Panc1 (cell line): Measurements from ENCODE around the gene DPH6. TPM values are rescaled to one million over a fixed set of nuclear protein-coding genes. Genes with fewer than 3 reads are reported as not detected.

Experiments used
- ATAC-seq: fragments of 200-7000 bp; cut with Tn5 transposase; 2 replicates; pipeline ENCODE4 v1.9.1; 2020; ENCODE audit warnings: mild to moderate bottlenecking, moderate library complexity
- BruUV-seq: library from RNA; stranded (reverse); fragments of 400-500 nt; replicated peaks from 2 replicates; lab custom pipeline; 2021; lab: Mats Ljungman, UMichigan
- CTCF ChIA-PET: fragments of 300-600 bp; sonication (Branson Sonifier 250); formaldehyde crosslinking; loops from one replicate; lab custom pipeline; 2022; ENCODE audit warnings: antibody characterized with exemption; lab: Charles Lee
- POLR2A ChIA-PET: fragments of 300-600 bp; sonication (Branson Sonifier 250); formaldehyde crosslinking; loops from one replicate; lab custom pipeline; 2022; ENCODE audit warnings: antibody characterized with exemption; lab: Charles Lee
- DNase-seq: peaks from one replicate; pipeline ENCODE4 v3.0.0-alpha.2; 2010; ENCODE audit warnings: low read depth, low spot score
- H3K27ac ChIP-seq: 2 replicates; pipeline ENCODE4 v1.5.1; 2011; ENCODE audit warnings: mild to moderate bottlenecking, low read length, inconsistent platforms
- H3K27me3 ChIP-seq: fragments of 200-500 bp; sonication (Bioruptor generic); 2 replicates; pipeline ENCODE4 v1.6.0; 2014; ENCODE audit warnings: low read length, inconsistent platforms; ENCODE audit not compliant: control insufficient read depth, insufficient read depth
- H3K36me3 ChIP-seq: fragments of 200-500 bp; sonication (Bioruptor generic); 2 replicates; pipeline ENCODE4 v1.5.1; 2014; ENCODE audit warnings: inconsistent platforms, mild to moderate bottlenecking, low read length, moderate library complexity; ENCODE audit not compliant: control insufficient read depth, insufficient read depth
- H3K4me1 ChIP-seq: 2 replicates; pipeline ENCODE4 v1.5.1; 2011; ENCODE audit warnings: inconsistent platforms, mild to moderate bottlenecking, low read length, moderate library complexity; ENCODE audit not compliant: control insufficient read depth, insufficient read depth
- H3K4me3 ChIP-seq, 2 experiments: 2 replicates each; pipeline ENCODE4 v1.5.1; 2011 to 2012; ENCODE audit warnings: low read depth in 2 of 2, low read length in 2 of 2, mild to moderate bottlenecking in 2 of 2, inconsistent platforms in 1 of 2, moderate library complexity in 1 of 2
- H3K9me3 ChIP-seq: fragments of 200-500 bp; sonication (Bioruptor generic); 2 replicates; pipeline ENCODE4 v1.5.1; 2014; ENCODE audit warnings: low read depth, mild to moderate bottlenecking, inconsistent platforms, low read length, moderate library complexity; ENCODE audit not compliant: control insufficient read depth, insufficient read depth
- POLR2AphosphoS5 ChIP-seq: IDR thresholded peaks from 2 replicates; pipeline ENCODE4 v1.6.1; 2012; ENCODE audit warnings: mild to moderate bottlenecking, low read depth, low read length, moderate library complexity
- SIN3A ChIP-seq: IDR thresholded peaks from 2 replicates; pipeline ENCODE4 v1.6.1; 2012; ENCODE audit warnings: low read depth, mild to moderate bottlenecking, low read length, moderate library complexity, borderline replicate concordance; ENCODE audit not compliant: insufficient read depth
- TCF7L2 ChIP-seq: IDR thresholded peaks from 2 replicates; pipeline ENCODE4 v1.6.1; 2011; ENCODE audit warnings: mild to moderate bottlenecking, low read depth, low read length, inconsistent platforms
- in situ Hi-C: cut with HindIII; loops from 2 replicates; pipeline ENCODE4 v1.10.0; 2016; ENCODE audit warnings: low sequenced_read_pairs, low pct_unique_long_range_greater_than_20kb
- intact Hi-C: fragments of 100-400 bp; cut with micrococcal nuclease; formaldehyde crosslinking; loops from one replicate; pipeline ENCODE4 v1.10.0; 2022; ENCODE audit not compliant: unreplicated experiment
- total RNA-seq: library from RNA; stranded (reverse); gene quantifications from one replicate; pipeline ENCODE4 v1.2.1, GENCODE V29; 2021; ENCODE audit not compliant: unreplicated experiment
- TF ChIP-seq, protein P1 (sequence below): fragments of 450-650 bp; IDR thresholded peaks from 2 replicates; pipeline ENCODE4 v1.5.1; 2017; ENCODE audit warnings: mild to moderate bottlenecking
- TF ChIP-seq, protein P2 (sequence below), 2 experiments: IDR thresholded peaks; 2 replicates each; pipeline ENCODE4 v1.6.1; 2011 to 2012; ENCODE audit warnings: low read depth in 2 of 2, control low read depth in 1 of 2, low read length in 1 of 2, mild to moderate bottlenecking in 1 of 2, moderate library complexity in 1 of 2; ENCODE audit not compliant: insufficient read depth in 1 of 2

The DPH6 gene
- total RNA-seq, 1 experiment from 2014 or later = 24.0 TPM

DNA sequence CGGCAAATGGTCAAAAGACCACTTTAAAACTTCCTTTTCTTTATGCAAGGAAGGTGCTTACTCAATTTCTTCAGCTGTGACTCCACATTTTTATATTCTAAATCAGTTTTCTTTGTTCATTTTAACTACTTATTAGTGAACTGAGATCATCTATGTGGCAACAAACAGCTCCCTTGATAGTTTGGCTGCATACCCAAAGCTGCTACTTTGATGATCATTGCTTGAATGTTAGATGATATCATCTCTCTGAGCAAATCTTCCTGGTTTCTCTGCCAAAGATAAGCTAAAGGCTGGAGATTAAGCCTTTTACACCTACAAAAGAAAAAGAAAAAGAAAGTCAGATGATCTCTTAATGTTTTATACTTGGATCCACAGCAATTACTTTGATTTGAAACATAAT, 95.5 kb downstream of the DPH6 start:
- intact Hi-C loops = no loop called here
- no peak overlapping the region for H3K27ac ChIP-seq

DNA sequence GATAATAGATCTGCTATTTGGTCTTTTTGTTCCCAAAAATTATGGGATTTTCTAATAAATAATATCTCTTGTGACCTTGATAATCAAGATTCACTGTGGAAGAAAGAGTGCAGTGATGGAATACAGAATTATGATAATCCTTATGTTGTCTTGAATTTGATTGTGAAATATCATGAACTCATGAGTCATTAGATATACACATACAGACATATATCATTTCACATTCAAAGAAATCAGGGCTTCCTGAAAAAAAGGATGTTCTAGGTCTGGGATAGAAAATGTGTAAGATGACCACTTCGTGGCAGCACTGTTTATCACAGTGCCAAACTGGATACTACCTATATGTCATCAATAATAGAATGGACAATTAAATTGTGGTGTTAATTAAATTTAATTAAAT, 97.7 kb downstream of the DPH6 start:
- Histone ChIP-seq H3K36me3 (no peaks in the 10 kb centered on the region), H3K9me3 (no peaks in the 10 kb centered on the region), H3K4me3 (no peak overlapping the region), H3K27ac (no peak overlapping the region), H3K4me1 (no peaks in the 10 kb centered on the region; the same call in 1 of the 2 replicates), H3K27me3 (no peaks in the 10 kb centered on the region)
- ChIA-PET CTCF (no interaction called here), POLR2A (no interaction called here)
- intact Hi-C loops = no loop called here
- TF ChIP-seq, protein P1, sequence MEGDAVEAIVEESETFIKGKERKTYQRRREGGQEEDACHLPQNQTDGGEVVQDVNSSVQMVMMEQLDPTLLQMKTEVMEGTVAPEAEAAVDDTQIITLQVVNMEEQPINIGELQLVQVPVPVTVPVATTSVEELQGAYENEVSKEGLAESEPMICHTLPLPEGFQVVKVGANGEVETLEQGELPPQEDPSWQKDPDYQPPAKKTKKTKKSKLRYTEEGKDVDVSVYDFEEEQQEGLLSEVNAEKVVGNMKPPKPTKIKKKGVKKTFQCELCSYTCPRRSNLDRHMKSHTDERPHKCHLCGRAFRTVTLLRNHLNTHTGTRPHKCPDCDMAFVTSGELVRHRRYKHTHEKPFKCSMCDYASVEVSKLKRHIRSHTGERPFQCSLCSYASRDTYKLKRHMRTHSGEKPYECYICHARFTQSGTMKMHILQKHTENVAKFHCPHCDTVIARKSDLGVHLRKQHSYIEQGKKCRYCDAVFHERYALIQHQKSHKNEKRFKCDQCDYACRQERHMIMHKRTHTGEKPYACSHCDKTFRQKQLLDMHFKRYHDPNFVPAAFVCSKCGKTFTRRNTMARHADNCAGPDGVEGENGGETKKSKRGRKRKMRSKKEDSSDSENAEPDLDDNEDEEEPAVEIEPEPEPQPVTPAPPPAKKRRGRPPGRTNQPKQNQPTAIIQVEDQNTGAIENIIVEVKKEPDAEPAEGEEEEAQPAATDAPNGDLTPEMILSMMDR = no peak
- TF ChIP-seq, protein P2, sequence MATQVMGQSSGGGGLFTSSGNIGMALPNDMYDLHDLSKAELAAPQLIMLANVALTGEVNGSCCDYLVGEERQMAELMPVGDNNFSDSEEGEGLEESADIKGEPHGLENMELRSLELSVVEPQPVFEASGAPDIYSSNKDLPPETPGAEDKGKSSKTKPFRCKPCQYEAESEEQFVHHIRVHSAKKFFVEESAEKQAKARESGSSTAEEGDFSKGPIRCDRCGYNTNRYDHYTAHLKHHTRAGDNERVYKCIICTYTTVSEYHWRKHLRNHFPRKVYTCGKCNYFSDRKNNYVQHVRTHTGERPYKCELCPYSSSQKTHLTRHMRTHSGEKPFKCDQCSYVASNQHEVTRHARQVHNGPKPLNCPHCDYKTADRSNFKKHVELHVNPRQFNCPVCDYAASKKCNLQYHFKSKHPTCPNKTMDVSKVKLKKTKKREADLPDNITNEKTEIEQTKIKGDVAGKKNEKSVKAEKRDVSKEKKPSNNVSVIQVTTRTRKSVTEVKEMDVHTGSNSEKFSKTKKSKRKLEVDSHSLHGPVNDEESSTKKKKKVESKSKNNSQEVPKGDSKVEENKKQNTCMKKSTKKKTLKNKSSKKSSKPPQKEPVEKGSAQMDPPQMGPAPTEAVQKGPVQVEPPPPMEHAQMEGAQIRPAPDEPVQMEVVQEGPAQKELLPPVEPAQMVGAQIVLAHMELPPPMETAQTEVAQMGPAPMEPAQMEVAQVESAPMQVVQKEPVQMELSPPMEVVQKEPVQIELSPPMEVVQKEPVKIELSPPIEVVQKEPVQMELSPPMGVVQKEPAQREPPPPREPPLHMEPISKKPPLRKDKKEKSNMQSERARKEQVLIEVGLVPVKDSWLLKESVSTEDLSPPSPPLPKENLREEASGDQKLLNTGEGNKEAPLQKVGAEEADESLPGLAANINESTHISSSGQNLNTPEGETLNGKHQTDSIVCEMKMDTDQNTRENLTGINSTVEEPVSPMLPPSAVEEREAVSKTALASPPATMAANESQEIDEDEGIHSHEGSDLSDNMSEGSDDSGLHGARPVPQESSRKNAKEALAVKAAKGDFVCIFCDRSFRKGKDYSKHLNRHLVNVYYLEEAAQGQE (IDR thresholded peaks at IDR 0.05; ENCODE audit: insufficient read depth in 1 of 2, low read depth in 2 of 2, low read length in 1 of 2) = no peak
- TF ChIP-seq TCF7L2 = no peak
- TF ChIP-seq SIN3A = no peak
- TF ChIP-seq POLR2AphosphoS5 = no peak
- ATAC-seq (no peak), DNase-seq (no peak)
- in situ Hi-C loops = no loop called here
- BruUV-seq = no TSS peak

More for the DNA sequence above, 95.5 kb downstream of the DPH6 start:
- CTCF ChIA-PET = no interaction called here
- no peak for TF ChIP-seq TCF7L2
- TF ChIP-seq, protein P1 = no peak
- TF ChIP-seq, protein P2 (IDR thresholded peaks at IDR 0.05; ENCODE audit: insufficient read depth in 1 of 2, low read depth in 2 of 2, low read length in 1 of 2) = no peak
- TF ChIP-seq POLR2AphosphoS5 = no peak
- TF ChIP-seq SIN3A = no peak
- BruUV-seq = no TSS peak
- Histone ChIP-seq H3K4me3 (no peak overlapping the region), H3K36me3 (no peaks in the 10 kb centered on the region), H3K9me3 (no peaks in the 10 kb centered on the region), H3K27me3 (no peaks in the 10 kb centered on the region), H3K4me1 (no peaks in the 10 kb centered on the region; the same call in 1 of the 2 replicates)
- in situ Hi-C loops = no loop called here
- no peak for ATAC-seq
- DNase-seq = no peak
- POLR2A ChIA-PET = no interaction called here
